Measurements from ENCODE around the gene ALDH18A1. TPM values are rescaled to one million over a fixed set of nuclear protein-coding genes. Genes with fewer than 3 reads are reported as not detected.
"Not testable (repeated sequence)": the region's sequence is repeated elsewhere in the genome, so short reads cannot be mapped to it uniquely, and the experiment has no call there.

ALDH18A1 gene
- 54.2 and 64.5 TPM in 2 replicates for total RNA-seq (2014; rRNA removed; shearing (Covaris generic))

DNA sequence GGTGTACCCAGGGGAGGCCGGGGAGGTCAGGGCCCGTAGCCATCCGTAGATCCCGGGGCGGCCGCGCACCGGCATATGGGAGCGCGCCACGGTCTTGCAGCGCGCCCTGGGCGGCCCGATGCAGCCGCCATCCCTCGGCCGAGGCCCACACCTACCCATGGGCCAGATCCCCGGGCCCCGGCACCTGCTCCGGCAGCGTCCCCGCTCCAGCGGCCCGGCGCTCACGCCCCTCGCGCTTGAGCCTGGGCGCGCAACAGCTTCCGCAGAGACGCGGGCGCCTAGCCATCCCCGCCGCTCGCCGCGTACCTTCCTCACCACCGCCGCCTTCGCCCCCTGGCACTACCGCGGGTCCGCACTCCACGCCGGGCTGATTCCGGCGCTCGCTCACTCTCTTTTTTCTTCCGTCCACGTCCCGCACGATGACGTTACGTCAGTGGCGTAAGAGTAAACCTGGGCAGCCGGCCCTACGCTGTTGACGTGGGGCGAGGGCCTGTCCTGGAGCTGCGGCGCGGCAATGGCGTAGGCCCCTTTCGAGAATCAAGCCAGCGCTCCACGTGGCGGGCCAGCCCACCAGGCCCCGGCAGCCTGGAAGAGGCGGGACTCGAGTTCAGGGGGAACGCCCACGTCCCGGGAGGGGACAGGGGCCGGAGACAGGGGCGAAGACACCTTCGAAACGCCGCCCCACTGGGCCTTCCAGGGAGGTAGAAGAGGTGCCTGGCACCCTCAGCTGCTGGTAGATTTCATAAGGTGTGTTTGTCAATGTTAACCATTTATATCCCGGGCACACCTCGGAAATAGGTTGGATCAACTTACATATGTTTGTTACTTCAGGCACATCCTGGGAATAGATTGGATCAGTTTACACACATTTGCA, at the start of gene ALDH18A1:
Gene ALDH18A1 (minus strand): TSS at position 421 of the 874 bp plus-strand sequence. CDS start 3,334 bp downstream, outside the sequence.
- DNase-seq (ENCODE audit: low read depth): peak; percentile 84

DNA sequence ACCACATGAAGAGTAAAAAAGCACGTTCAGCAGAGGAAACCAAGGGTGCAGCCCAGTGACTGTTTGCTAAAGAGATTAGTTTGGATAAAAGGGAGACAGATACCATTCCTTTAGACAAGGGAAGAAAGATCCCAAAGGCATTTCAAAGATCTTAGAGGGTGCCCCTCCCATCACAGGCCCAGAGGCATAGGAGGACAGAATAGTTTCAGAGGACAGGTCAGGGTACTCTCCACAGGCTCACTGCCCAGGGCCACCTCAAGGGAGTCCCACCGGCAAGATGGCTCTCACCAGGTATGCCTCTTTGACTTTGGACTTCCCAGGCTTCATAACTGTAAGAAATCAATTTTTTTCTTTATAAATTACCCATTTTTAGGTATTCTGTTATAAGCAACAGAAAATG, 41.9 kb upstream of the ALDH18A1 start:
- DNase-seq (ENCODE audit: low read depth): no peak

DNA sequence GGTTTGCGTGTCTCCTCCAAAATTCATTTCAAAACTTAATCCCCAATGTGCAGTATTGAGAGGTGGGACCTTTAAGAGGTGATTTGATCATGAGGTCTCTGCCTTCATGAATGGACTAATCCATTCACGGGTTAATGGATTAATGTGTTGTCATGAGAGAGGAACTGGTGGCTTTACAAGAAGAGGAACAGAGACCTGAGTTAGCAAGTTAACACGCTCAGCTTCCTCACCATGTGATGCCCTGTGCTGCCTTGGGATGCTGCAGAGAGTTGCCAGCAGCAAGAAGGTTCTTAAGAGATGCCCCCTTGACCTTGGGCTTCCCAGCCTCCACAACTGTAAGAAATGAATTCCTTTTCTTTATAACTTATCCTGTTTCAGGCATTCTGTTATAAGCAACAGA, 40.9 kb upstream of the ALDH18A1 start:
- DNase-seq (ENCODE audit: low read depth): no peak

DNA sequence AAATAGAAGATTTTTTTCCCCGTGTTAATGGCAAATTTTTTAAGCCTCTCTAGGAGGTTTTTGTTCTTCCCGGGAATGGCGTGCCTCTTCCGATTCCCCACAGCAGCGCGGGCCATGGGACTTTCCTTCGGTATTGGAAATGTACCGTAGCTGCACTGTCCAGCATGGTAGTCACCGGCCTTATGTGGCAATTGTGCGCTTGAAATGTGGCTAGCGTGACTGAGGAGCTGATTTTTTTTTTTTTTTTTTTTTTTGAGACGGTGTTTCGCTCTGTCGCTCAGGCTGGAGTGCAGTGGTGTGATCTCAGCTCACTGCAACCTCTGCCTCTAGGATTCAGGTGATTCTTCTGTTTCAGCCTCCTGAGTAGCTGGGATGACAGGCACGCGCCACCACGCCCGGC, 38.2 kb upstream of the ALDH18A1 start:
- DNase-seq (ENCODE audit: low read depth): no peak

DNA sequence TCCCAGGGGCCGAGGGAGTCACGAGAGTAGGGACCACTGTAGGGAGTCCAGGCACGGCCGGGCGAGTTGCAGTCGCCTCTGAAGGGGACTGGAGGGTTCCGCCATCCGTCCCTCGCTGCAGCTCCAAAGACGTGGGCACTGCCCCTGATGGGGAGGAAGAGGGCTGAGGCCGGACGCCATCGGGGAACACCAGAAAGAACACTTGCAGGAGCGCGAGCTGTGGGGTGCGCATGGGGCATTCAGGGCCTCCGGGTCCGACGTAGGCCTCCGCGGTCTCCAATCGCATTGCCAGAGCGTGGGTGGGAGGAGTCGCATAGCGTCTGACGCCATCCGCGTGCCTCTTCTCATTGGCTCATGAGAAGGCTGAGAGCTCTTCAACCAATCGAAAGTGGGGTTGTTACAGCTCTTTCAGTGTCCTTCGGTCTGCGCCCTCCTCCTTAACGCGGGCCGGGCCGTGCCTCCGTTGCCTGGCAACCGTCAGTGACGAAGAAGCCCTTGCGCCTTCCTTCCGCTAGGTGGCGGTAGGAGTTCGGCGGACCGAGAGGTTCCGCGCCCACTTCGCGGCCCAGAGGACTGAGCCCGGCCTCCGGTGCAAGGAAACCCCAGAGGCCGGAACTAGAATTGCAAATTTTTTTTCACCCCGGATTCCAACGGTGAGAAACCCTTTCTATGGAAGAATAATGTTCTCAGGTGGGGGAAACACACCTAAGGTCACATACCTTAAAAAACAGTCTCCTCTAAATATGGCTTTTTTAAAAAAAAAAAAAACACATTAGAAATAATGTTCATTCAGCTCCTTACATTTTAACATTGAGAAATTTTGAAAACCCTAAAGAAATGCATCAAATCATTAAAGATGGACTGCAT, 37.4 kb upstream of the ALDH18A1 start, which contains the start of gene TCTN3:
Gene TCTN3 (minus strand): TSS at position 260 of the 867 bp plus-strand sequence. CDS start 28 bp downstream, at position 232.
- DNase-seq (ENCODE audit: low read depth): peak; percentile 99

DNA sequence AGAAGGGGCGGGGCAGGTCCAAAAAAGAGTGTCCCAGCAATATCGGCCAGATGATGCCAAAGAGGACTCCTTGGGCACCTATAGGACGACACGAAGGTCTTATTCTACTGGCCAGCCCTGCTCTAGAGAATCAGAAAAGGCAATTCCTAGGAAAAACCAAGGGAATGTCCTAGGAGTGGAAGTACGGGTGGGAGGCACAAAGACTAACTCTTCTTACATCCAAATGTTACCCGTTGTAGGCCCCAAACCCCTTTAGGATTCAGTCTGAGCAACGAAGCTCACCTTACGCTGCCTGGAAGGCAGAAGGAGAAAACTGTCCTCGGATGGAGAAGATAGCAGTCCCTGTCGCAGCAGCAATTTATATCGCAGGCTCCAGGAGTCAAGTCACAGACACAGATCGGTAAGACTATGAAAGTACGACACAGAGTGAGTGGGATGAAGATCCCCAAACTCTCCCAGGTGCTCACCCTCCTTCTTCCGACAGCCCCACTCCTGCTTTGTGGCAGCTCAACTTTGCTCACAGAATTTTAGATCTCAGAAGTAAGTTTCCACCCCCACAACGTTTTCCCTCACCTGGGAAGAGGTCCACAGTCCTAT, 36.7 kb upstream of the ALDH18A1 start:
- no peak for DNase-seq (ENCODE audit: low read depth)

DNA sequence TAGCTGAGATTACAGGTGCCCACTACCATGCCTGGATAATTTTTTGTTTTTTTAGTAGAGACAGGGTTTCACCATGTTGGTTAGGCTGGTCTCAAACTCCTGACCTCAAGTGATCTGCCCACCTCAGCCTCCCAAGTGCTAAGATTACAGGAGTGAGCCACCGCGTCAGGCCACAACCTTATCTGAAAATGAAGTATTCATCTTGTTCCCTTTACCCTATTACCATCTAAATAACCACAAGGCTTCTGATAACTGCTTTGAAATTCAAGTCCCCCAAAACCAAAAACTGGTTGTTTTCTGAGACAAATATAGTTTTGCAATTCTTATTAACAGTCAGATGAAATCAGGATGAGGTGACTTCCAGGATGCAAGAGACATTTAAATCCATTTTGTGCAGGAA, 34.8 kb upstream of the ALDH18A1 start:
- no peak for DNase-seq (ENCODE audit: low read depth)

DNA sequence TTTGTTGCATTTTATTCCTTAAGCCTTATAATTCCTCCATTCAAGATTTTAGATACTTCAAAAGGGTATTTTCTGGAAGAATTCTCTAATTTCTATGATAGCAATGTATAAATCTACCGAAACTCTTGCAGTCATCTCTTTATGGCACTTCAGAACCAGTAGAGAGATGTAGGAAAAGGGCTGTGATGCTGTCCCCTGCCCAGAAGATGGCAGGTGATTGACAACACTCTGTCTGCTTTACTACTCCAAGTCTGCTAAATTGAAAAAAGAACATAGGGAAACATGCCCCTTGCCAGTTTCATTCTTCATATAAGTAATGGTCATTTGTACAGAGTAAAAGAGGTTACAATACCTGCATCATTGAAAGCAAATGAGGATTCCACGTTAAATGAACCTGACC, 32.1 kb upstream of the ALDH18A1 start:
- DNase-seq (ENCODE audit: low read depth): no peak

DNA sequence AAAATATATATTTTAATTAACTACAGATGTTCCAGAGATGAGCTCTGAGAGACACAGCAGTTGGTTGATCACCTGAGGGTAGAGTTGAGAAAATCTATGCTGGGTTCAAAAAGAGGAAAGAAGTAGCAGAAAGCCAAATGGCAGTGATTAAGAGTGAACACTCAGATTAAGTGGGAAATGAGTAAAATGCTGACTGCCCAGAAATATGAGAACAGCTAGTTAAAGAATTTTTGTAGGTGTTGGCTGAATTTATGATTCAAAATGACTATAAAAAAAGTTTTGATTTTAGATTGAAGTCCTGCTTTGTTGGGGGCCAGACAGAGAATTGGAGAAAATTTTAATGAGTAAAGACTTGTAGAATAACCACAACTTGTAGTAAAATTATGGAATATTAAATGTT, 27.5 kb upstream of the ALDH18A1 start:
- no peak for DNase-seq (ENCODE audit: low read depth)

DNA sequence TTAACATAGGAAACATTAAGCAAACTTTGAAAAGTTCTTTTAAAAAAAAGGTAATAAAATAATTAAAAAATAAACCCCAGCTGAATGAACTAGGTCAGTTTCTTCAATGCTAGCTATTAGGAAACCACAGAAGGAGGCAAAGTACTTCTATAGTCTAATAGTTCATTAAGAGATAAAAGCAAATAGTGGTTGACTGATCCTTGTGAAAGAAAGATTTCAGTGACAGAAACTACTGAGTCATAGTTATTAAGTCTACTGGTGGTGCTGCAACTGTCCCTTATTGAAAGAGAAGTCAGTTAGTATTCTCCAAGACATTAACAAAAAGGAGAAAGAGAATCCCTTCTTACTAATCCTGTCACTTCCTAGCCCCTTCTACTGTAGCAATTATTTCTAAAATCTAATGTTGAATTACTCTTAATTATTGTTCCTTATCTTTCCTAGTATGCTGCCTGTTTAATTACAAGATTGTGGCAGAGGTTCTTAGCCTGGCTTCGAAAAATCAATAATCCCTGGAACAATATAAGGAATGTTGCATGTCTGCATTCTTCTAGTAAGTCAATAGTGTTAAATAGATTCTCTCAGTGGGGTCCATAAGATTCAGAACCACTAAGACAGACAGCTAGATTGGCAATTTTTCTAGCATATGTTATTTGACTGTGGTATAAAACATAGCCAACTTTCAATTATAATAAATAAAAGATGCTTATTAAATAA, 19.0 kb upstream of the ALDH18A1 start:
- DNase-seq (ENCODE audit: low read depth): no peak

DNA sequence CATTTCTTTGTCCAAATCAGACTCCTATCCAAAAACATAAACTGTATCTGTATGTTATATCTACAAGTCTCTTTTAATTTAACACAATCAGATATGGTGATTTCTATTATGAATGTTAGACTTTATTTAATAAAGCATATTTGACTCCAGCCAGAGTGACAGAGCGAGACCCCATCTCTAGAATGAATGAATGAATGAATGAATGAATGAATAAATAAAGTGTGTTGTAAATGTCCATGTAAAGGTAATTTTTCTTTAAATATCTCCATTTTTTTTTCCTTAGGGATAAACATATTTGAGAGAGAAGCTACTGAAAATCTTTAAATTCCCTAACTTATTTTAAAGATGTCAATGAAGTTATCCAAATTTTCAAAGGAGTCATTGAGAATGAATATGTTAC, 18.1 kb upstream of the ALDH18A1 start:
- DNase-seq (ENCODE audit: low read depth): no peak

DNA sequence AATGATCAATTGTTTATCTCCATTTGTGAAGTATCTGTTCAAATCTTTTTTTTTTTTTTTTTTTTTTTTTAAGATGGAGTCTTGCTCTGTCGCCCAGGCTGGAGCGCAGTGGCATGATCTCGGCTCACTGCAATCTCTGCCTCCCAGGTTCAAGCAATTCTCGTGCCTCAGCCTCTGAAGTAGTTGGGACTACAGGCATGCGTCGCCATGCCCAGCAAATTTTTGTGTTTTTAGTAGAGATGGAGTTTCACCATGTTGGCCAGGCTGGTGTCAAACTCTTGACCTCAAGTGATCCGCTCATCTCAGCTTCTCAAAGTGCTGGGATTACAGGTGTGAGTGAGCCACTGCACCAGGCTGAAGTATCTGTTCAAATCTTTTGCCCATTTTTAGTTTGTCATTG, 16.1 kb upstream of the ALDH18A1 start:
- not testable (repeated sequence) for DNase-seq (ENCODE audit: low read depth)

DNA sequence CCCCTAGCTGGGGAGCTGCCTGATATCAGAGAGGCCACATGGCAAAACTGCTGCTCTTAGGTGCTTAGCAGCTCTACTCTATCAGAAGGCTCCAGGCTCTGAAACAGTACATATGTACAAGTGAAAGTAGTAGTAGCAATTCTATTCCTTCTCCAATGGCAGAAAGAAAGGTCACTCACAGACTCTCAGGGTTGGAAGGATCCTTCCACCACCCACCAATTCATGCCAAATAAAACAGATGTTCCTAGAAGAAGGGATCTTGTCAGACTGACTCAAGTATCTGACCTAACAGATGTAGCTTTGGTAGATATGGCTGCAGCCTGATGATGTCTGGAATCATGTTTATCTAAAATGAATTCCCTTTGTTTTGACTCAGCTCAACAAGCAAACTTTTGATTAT, 8.0 kb upstream of the ALDH18A1 start:
- no peak for DNase-seq (ENCODE audit: low read depth)

DNA sequence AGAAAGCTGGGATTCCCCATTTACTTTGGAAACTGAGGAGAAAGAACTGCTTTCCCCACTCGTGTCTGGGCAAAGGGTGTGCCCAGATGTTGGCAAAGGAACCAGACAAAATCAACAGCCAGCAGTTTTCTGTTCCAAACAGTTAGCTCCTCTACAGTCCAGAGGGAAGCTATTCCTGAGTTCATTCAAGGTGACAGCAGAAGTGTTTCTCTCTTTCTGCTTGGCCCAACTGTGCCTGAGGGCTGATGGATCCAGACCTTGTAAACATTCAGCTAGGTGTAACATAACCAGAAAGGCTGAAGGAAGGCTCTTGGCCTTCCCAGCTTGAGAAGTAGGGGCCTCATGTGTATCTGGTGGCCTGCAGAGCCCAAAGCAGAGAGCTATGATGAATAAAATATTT, 7.0 kb upstream of the ALDH18A1 start:
- DNase-seq (ENCODE audit: low read depth): no peak

DNA sequence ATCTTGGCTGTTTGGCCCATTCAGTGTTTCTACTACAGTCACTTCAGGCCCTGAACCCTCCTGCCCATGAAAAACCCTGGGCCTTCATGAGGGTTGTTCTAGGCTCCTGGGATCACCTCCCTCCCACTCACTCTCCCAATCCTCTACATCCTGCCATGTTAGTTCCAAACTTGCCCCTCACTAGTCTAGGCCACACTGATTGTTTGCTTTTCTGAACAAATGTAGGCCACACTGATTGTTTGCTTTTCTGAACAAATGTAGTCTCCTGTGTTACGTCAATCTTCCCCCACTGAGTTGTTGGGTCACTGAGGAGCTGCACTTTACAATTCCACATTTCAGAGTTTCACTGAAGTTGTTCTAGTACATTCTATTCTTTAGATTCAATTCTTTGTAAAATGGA, 5.3 kb upstream of the ALDH18A1 start:
- DNase-seq (ENCODE audit: low read depth): no peak

DNA sequence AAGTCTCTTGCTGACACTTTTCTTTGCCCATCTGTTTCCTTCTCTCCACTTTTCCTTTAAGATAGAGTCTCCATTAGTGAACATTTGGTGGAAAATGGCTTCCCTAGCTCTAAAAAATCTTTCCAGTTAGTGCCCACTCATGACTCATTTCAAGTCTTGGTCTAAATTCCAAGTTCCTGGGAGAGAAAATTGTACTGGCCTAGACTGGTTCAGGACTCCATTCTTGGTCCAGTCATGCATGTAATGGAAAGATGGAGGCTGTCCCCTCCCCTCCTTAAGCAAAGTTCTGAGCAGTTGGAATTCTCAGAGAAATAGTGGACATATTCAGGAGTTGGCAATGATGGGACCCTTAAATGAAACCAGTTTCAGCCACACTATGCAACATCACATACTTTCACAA, 3.8 kb upstream of the ALDH18A1 start:
- DNase-seq (ENCODE audit: low read depth): peak; percentile 27

DNA sequence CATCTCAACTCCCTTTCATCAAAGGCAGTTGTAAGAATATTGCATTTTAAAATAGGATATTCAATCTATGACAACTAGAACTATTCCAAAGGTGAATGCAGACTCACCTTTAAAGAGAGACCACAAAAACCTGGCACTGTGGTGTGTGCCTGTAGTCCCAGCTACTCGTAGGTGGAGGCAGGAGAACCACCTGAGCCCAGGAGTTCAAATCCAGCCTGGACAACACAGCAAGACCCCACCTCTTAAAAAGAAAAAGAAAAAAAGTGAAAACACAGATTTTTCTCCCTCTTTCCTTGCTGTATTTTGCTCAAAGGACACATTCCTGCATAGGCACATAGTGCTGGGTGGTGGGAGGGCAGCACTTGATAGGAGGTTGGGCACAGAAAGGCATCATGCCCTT, 739 bp upstream of the ALDH18A1 start:
- no peak for DNase-seq (ENCODE audit: low read depth)

DNA sequence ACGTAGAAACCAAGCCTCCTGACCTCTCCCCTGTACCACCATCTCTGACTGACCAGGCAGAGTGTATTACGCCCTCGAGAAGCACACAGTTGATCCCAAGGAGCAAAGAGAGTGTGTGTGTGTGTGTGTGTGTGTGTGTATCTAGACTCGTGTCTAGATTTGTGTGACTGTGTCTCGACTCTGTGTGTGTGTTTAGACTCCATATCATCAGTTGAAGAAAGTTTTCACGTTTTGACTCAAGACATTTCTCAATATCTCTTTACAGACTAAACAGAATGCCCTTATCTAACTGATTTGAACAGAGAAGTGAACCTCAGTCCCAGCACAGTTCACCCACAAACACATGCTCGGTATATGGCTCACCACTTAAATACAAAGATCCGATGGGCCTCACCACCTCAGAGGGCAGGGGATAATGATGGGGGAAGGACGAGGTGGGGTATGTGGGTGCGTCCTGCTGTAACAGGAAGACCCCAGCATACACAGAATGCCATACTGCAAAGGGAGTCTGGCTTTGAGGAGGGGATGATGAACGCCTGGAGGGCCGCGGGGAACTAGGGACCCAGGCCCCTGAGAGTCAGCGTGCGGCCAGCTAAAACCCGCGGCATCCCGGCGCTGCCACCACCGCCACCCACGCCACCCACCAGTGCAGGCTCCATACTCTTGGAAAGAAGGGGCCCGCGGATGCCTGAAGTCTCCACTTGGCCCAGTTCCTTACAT, 780 bp downstream of the ALDH18A1 start:
- DNase-seq (ENCODE audit: low read depth): peak; percentile 35

DNA sequence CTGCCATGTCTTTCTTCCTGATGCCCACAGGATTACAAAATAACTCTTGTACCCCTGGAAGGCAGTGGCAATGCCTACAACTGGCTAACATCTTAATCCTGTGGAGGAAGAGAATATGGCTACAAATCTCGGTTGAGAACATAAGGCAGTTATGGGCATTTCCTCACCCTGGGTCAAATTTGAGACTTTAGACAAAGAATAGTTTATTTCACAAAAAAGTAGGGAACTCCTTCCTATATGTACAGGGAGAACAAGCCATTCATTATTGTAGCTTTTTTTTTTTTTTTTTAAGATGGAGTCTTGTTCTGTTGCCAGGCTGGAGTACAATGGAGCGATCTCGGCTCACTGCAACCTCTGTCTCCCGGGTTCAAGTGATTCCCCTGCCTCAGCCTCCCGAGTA, 2.6 kb downstream of the ALDH18A1 start:
- no peak for DNase-seq (ENCODE audit: low read depth)

DNA sequence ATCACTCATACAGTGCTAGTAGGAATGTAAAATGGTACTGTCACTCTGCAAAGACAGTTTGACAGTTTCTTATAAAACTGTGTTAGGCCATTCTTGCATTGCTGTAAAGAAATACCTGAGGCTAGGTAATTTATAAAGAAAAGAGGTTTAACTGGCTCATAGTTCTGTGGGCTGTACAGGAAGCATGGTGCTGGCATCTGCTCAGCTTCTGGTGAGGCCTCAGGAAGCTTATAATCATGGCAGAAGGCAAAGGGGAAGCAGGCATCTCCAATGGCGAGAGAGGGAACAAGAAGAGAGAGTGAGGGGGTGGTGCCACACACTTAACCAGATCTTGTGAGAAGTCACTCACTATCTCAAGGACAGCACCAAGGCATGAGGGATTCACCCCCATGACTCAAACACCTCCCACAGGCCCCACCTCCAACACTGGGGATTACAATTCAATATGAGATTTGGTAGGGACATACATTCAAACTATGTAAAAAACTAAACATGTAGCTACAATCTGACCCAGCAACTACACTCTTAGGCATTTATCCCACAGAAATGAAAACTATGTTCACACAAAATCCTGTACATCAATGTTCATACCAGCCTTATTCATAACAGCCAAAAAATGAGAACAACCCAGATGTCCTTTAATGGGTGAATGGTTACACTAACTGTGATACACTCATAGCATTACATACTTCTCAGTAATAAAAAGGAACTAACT, 5.0 kb downstream of the ALDH18A1 start:
- no peak for DNase-seq (ENCODE audit: low read depth)
